ENCODE results near the gene TAS2R38. TPM values are rescaled to one million over a fixed set of nuclear protein-coding genes. Genes with fewer than 3 reads are reported as not detected.
"Not testable (repeated sequence)": the region's sequence is repeated elsewhere in the genome, so short reads cannot be mapped to it uniquely, and the experiment has no call there.

TAS2R38 gene
- total and polyA plus RNA-seq, 2 experiments from 2014 or later, result 0.24 TPM; not detected in 1

GRCh38 chr7:141990011-141990725 is 16.6 kb upstream of the TAS2R38 start:
- peaks cover 16% of the 10 kb centered on the region for H3K9me2 ChIP-seq (ENCODE audit: insufficient read depth)
- ATAC-seq, result no peak
- no peak overlapping the region for H3K4me3 Mint-ChIP-seq

GRCh38 chr7:141987803-141988202 is 14.2 kb upstream of the TAS2R38 start:
- not testable (repeated sequence) for H3F3A ChIP-seq (replicated peaks; ENCODE audit: low read depth); H2AFZ ChIP-seq; H3K4me2 ChIP-seq; H3K27me3 Mint-ChIP-seq (ENCODE audit: insufficient read depth, low read depth, poor library complexity); H3K4me3 Mint-ChIP-seq; H3K4me3 ChIP-seq; H3K27ac ChIP-seq (ENCODE audit: low read depth); H4K20me1 ChIP-seq (replicated peaks; ENCODE audit: insufficient read depth); H3K9me2 ChIP-seq (ENCODE audit: insufficient read depth); H3K4me1 Mint-ChIP-seq; H3K9me3 Mint-ChIP-seq; H3K27ac Mint-ChIP-seq; H3K79me2 ChIP-seq (replicated peaks; ENCODE audit: insufficient read depth); H3K36me3 Mint-ChIP-seq (ENCODE audit: low read depth); H3K4me1 ChIP-seq (ENCODE audit: insufficient read depth); DNase-seq (ENCODE audit: low spot score); ATAC-seq; H3K36me3 ChIP-seq (ENCODE audit: insufficient read depth); H3K27me3 ChIP-seq (ENCODE audit: insufficient read depth)

More at GRCh38 chr7:141990011-141990725, 16.6 kb upstream of the TAS2R38 start:
- Histone ChIP-seq H2AFZ (no peak overlapping the region), H3F3A (replicated peaks; ENCODE audit: low read depth) (no peaks in the 10 kb centered on the region), H3K27me3 (ENCODE audit: insufficient read depth) (no peaks in the 10 kb centered on the region), H3K4me3 (no peak overlapping the region), H4K20me1 (replicated peaks; ENCODE audit: insufficient read depth) (no peaks in the 10 kb centered on the region), H3K27ac (ENCODE audit: low read depth) (no peak overlapping the region), H3K36me3 (ENCODE audit: insufficient read depth) (no peaks in the 10 kb centered on the region), H3K4me2 (no peak overlapping the region), H3K4me1 (ENCODE audit: insufficient read depth) (no peaks in the 10 kb centered on the region), H3K79me2 (replicated peaks; ENCODE audit: insufficient read depth) (no peaks in the 10 kb centered on the region)
- DNase-seq (ENCODE audit: low spot score), result no peak
- Mint-ChIP-seq H3K36me3 (ENCODE audit: low read depth) (no peaks in the 10 kb centered on the region), H3K4me1 (peaks cover 5% of the 10 kb centered on the region; the same call in 1 of the 3 replicates), H3K27me3 (ENCODE audit: insufficient read depth, low read depth, poor library complexity) (peaks cover 2% of the 10 kb centered on the region), H3K27ac (no peak overlapping the region), H3K9me3 (peaks cover 6% of the 10 kb centered on the region; the same call in 2 of the 3 replicates)
- TF ChIP-seq ZNF114 (CRISPR knock-in tag; IDR thresholded peaks at IDR 0.05), result no peak
- TF ChIP-seq POLR2AphosphoS5 (IDR thresholded peaks at IDR 0.05; ENCODE audit: low read depth), result no peak

GRCh38 chr7:141986923-141987322 is 13.3 kb upstream of the TAS2R38 start:
- no peaks in the 10 kb centered on the region for H3K79me2 ChIP-seq (replicated peaks; ENCODE audit: insufficient read depth)
- H3K4me3 ChIP-seq, result no peak overlapping the region
- Mint-ChIP-seq H3K4me1 (peaks cover 5% of the 10 kb centered on the region; the same call in 1 of the 3 replicates), H3K36me3 (ENCODE audit: low read depth) (no peaks in the 10 kb centered on the region), H3K27ac (no peak overlapping the region), H3K9me3 (peaks cover 8% of the 10 kb centered on the region; the same call in 2 of the 3 replicates), H3K27me3 (ENCODE audit: insufficient read depth, low read depth, poor library complexity) (no peaks in the 10 kb centered on the region), H3K4me3 (no peak overlapping the region)
- no peak overlapping the region for H3K27ac ChIP-seq (ENCODE audit: low read depth)
- H2AFZ ChIP-seq, result no peak overlapping the region
- peaks cover 9% of the 10 kb centered on the region; the same call in 1 of the 2 replicates for H3K9me2 ChIP-seq (ENCODE audit: insufficient read depth)
- no peaks in the 10 kb centered on the region for H3K4me1 ChIP-seq (ENCODE audit: insufficient read depth)
- ATAC-seq, result no peak
- no peaks in the 10 kb centered on the region for H4K20me1 ChIP-seq (replicated peaks; ENCODE audit: insufficient read depth)
- H3K4me2 ChIP-seq, result no peak overlapping the region
- DNase-seq (ENCODE audit: low spot score), result no peak
- no peaks in the 10 kb centered on the region for H3K27me3 ChIP-seq (ENCODE audit: insufficient read depth)
- no peaks in the 10 kb centered on the region for H3F3A ChIP-seq (replicated peaks; ENCODE audit: low read depth)
- H3K36me3 ChIP-seq (ENCODE audit: insufficient read depth), result no peaks in the 10 kb centered on the region
- TF ChIP-seq CTCF (conservative IDR thresholded peaks at IDR 0.05; ENCODE audit: low read depth in 2 of 2), result no peak
- no peak for TF ChIP-seq EZH2phosphoT487 (IDR thresholded peaks at IDR 0.05; ENCODE audit: unreplicated experiment)
- TF ChIP-seq ZNF331 (CRISPR knock-in tag; IDR thresholded peaks at IDR 0.05; ENCODE audit: low read depth), result no peak
- no peak for TF ChIP-seq ZNF114 (CRISPR knock-in tag; IDR thresholded peaks at IDR 0.05)
- TF ChIP-seq NANOG (IDR thresholded peaks at IDR 0.05; ENCODE audit: borderline replicate concordance), result no peak
- no peak for TF ChIP-seq EZH2 (IDR thresholded peaks at IDR 0.05; ENCODE audit: low read depth, unreplicated experiment)
- no peak for TF ChIP-seq CREB1 (CRISPR knock-in tag; IDR thresholded peaks at IDR 0.05; ENCODE audit: low read depth)
- no peak for TF ChIP-seq JUNB (IDR thresholded peaks at IDR 0.05; ENCODE audit: unreplicated experiment)
- no peak for TF ChIP-seq REST (IDR thresholded peaks at IDR 0.05; ENCODE audit: unreplicated experiment)
- TF ChIP-seq STAT1 (IDR thresholded peaks at IDR 0.05; ENCODE audit: unreplicated experiment), result no peak
- no peak for TF ChIP-seq POLR2AphosphoS5 (IDR thresholded peaks at IDR 0.05; ENCODE audit: low read depth)
